Activated CD8-positive, alpha-beta memory T cell treated with anti-CD3 and anti-CD28 coated beads, Interleukin-2, amount 10 ng/mL, durations not matched to agents 7 days and 5 days (primary cell): ENCODE data around the gene COMMD10. TPM values are rescaled to one million over a fixed set of nuclear protein-coding genes. Genes with fewer than 3 reads are reported as not detected.
"Not testable (repeated sequence)": the region's sequence is repeated elsewhere in the genome, so short reads cannot be mapped to it uniquely, and the experiment has no call there.

ENCODE experiments used
- ATAC-seq: fragments of 150-1000 bp; cut with Tn5 transposase; one replicate; pipeline ENCODE4 v1.10.0; 2021; ENCODE audit warnings: moderate library complexity
- CTCF ChIA-PET: fragments of 350-600 bp; sonication (Branson Sonifier 250); formaldehyde crosslinking; loops from one replicate; lab custom pipeline; 2021; ENCODE audit warnings: antibody characterized with exemption; lab: Charles Lee
- DNase-seq: peaks from one replicate; pipeline ENCODE4 v3.0.0-alpha.2; 2020
- H3K27ac Mint-ChIP-seq: one replicate; pipeline ENCODE4 v1.8.0; 2021; ENCODE audit warnings: mild to moderate bottlenecking, mixed read lengths
- H3K27me3 Mint-ChIP-seq: one replicate; pipeline ENCODE4 v1.8.0; 2021; ENCODE audit warnings: mixed read lengths
- H3K36me3 Mint-ChIP-seq: one replicate; pipeline ENCODE4 v1.8.0; 2021; ENCODE audit warnings: mild to moderate bottlenecking, mixed read lengths
- H3K4me1 Mint-ChIP-seq: one replicate; pipeline ENCODE4 v1.8.0; 2021; ENCODE audit warnings: mixed read lengths
- H3K4me3 Mint-ChIP-seq: one replicate; pipeline ENCODE4 v1.8.0; 2021; ENCODE audit warnings: mild to moderate bottlenecking, moderate library complexity, mixed read lengths
- H3K9me3 Mint-ChIP-seq: one replicate; pipeline ENCODE4 v1.8.0; 2022; ENCODE audit warnings: low read depth, mixed read lengths
- total RNA-seq, 2 experiments: library from RNA; stranded (reverse); gene quantifications; one replicate each; pipeline ENCODE4 v1.2.3, GENCODE V29; 2021

COMMD10 gene
- total RNA-seq, 2 experiments from 2014 or later, result 18.3 to 25.3 TPM

GRCh38 chr5:116071211-116071610 lies 13.6 kb upstream of the COMMD10 start:
- Mint-ChIP-seq H3K4me1 (peaks cover 13% of the 10 kb centered on the region), H3K36me3 (peaks cover under 1% of the 10 kb centered on the region), H3K27me3 (peaks cover 32% of the 10 kb centered on the region), H3K27ac (no peak overlapping the region), H3K9me3 (no peaks in the 10 kb centered on the region), H3K4me3 (no peak overlapping the region)
- CTCF ChIA-PET, result no interaction called here
- DNase-seq (no peak), ATAC-seq (no peak)

- H3K36me3 Mint-ChIP-seq, result peaks cover 2% of the 10 kb centered on the region
- H3K4me3 Mint-ChIP-seq, result no peak overlapping the region
- CTCF ChIA-PET, result no interaction called here
- H3K27me3 Mint-ChIP-seq, result peaks cover 19% of the 10 kb centered on the region
- DNase-seq, result no peak
- ATAC-seq, result no peak
- peaks cover 20% of the 10 kb centered on the region for H3K4me1 Mint-ChIP-seq
- H3K9me3 Mint-ChIP-seq, result no peaks in the 10 kb centered on the region
- peak overlapping the region; percentile 53 for H3K27ac Mint-ChIP-seq
Measured at GRCh38 chr5:116075191-116075831, 9.5 kb upstream of the COMMD10 start.

GRCh38 chr5:116076496-116076895 lies 8.3 kb upstream of the COMMD10 start:
- peaks cover 20% of the 10 kb centered on the region for H3K4me1 Mint-ChIP-seq
- peaks cover 19% of the 10 kb centered on the region for H3K27me3 Mint-ChIP-seq
- no peak overlapping the region for H3K4me3 Mint-ChIP-seq
- H3K9me3 Mint-ChIP-seq, result no peaks in the 10 kb centered on the region
- ATAC-seq (no peak), DNase-seq (no peak)
- peaks cover 3% of the 10 kb centered on the region for H3K36me3 Mint-ChIP-seq
- CTCF ChIA-PET, result interaction anchor here (0.9 to 1.3 kb wide), 2 partner anchors 8 to 442 kb away, joined by 3 to 6 read pairs; no protein-coding TSS in a partner anchor
- no peak overlapping the region for H3K27ac Mint-ChIP-seq

- Mint-ChIP-seq H3K27me3 (peaks cover 10% of the 10 kb centered on the region), H3K27ac (no peak overlapping the region), H3K4me3 (no peak overlapping the region), H3K9me3 (no peaks in the 10 kb centered on the region), H3K4me1 (peaks cover 29% of the 10 kb centered on the region), H3K36me3 (peaks cover 8% of the 10 kb centered on the region)
- DNase-seq (no peak), ATAC-seq (no peak)
- CTCF ChIA-PET, result interaction anchor here (1.6 kb wide), 1 partner anchor 9 kb away, joined by 5 read pairs; no protein-coding TSS in a partner anchor
Measured at GRCh38 chr5:116078199-116078598, 6.6 kb upstream of the COMMD10 start.

GRCh38 chr5:116084287-116084691 lies 536 bp upstream of the COMMD10 start:
- peak overlapping the region; percentile 87 for H3K4me3 Mint-ChIP-seq
- CTCF ChIA-PET, result interaction anchor here (1.2 kb wide), 1 partner anchor 241 kb away, joined by 4 read pairs; no protein-coding TSS in a partner anchor
- peaks cover 23% of the 10 kb centered on the region for H3K36me3 Mint-ChIP-seq
- ATAC-seq (peak; percentile 48), DNase-seq (peak; percentile 63)
- H3K27me3 Mint-ChIP-seq, result no peaks in the 10 kb centered on the region
- peak overlapping the region; percentile 95 for H3K27ac Mint-ChIP-seq
- H3K4me1 Mint-ChIP-seq, result peaks cover 36% of the 10 kb centered on the region
- no peaks in the 10 kb centered on the region for H3K9me3 Mint-ChIP-seq

- H3K9me3 Mint-ChIP-seq, H3K27ac Mint-ChIP-seq, DNase-seq, H3K27me3 Mint-ChIP-seq, CTCF ChIA-PET, ATAC-seq: not testable (repeated sequence)
- H3K4me3 Mint-ChIP-seq, result peak overlapping the region; percentile 43
- H3K36me3 Mint-ChIP-seq, result peaks cover 27% of the 10 kb centered on the region
- peaks cover 36% of the 10 kb centered on the region for H3K4me1 Mint-ChIP-seq
Measured at GRCh38 chr5:116086309-116086708, 1.5 kb downstream of the COMMD10 start.

- H3K4me1 Mint-ChIP-seq, result peaks cover 29% of the 10 kb centered on the region
- CTCF ChIA-PET, result no interaction called here
Measured at GRCh38 chr5:116088062-116088461, 3.2 kb downstream of the COMMD10 start.

GRCh38 chr5:116090302-116090701 lies 5.5 kb downstream of the COMMD10 start:
- H3K27ac Mint-ChIP-seq, result no peak overlapping the region
- peaks cover 40% of the 10 kb centered on the region for H3K36me3 Mint-ChIP-seq
- H3K4me3 Mint-ChIP-seq, result no peak overlapping the region
- CTCF ChIA-PET, result no interaction called here
- H3K4me1 Mint-ChIP-seq, result peaks cover 18% of the 10 kb centered on the region
- DNase-seq, result no peak
- no peak for ATAC-seq
- H3K27me3 Mint-ChIP-seq, result no peaks in the 10 kb centered on the region
- H3K9me3 Mint-ChIP-seq, result no peaks in the 10 kb centered on the region

More at GRCh38 chr5:116088062-116088461, 3.2 kb downstream of the COMMD10 start:
- DNase-seq, result no peak
- Mint-ChIP-seq H3K27me3 (no peaks in the 10 kb centered on the region), H3K4me3 (no peak overlapping the region), H3K27ac (no peak overlapping the region), H3K9me3 (no peaks in the 10 kb centered on the region), H3K36me3 (peaks cover 31% of the 10 kb centered on the region)
- ATAC-seq, result no peak

GRCh38 chr5:116091416-116091815 lies 6.6 kb downstream of the COMMD10 start:
- no peaks in the 10 kb centered on the region for H3K9me3 Mint-ChIP-seq
- H3K27me3 Mint-ChIP-seq, result no peaks in the 10 kb centered on the region
- CTCF ChIA-PET, result no interaction called here
- H3K27ac Mint-ChIP-seq, result no peak overlapping the region
- DNase-seq, result no peak
- ATAC-seq, result no peak
- H3K4me1 Mint-ChIP-seq, result peaks cover 10% of the 10 kb centered on the region
- no peak overlapping the region for H3K4me3 Mint-ChIP-seq
- peaks cover 37% of the 10 kb centered on the region for H3K36me3 Mint-ChIP-seq

GRCh38 chr5:116097301-116097700 lies 12.5 kb downstream of the COMMD10 start:
- H3K4me1 Mint-ChIP-seq, result no peaks in the 10 kb centered on the region
- DNase-seq (no peak), ATAC-seq (no peak)
- no peaks in the 10 kb centered on the region for H3K9me3 Mint-ChIP-seq
- no peak overlapping the region for H3K4me3 Mint-ChIP-seq
- H3K27ac Mint-ChIP-seq, result no peak overlapping the region
- CTCF ChIA-PET, result no interaction called here
- H3K36me3 Mint-ChIP-seq, result peaks cover 40% of the 10 kb centered on the region
- H3K27me3 Mint-ChIP-seq, result no peaks in the 10 kb centered on the region

GRCh38 chr5:116098998-116099397 lies 14.2 kb downstream of the COMMD10 start:
- CTCF ChIA-PET, result no interaction called here
- Mint-ChIP-seq H3K4me1 (no peaks in the 10 kb centered on the region), H3K36me3 (peaks cover 38% of the 10 kb centered on the region), H3K27ac (no peak overlapping the region), H3K9me3 (no peaks in the 10 kb centered on the region), H3K27me3 (no peaks in the 10 kb centered on the region), H3K4me3 (no peak overlapping the region)
- ATAC-seq (no peak), DNase-seq (no peak)

GRCh38 chr5:116104941-116105340 lies 20.1 kb downstream of the COMMD10 start:
- H3K4me3 Mint-ChIP-seq, H3K9me3 Mint-ChIP-seq, CTCF ChIA-PET, DNase-seq, H3K27ac Mint-ChIP-seq, H3K27me3 Mint-ChIP-seq, ATAC-seq, H3K4me1 Mint-ChIP-seq: not testable (repeated sequence)
- peaks cover 51% of the 10 kb centered on the region for H3K36me3 Mint-ChIP-seq

- Mint-ChIP-seq H3K4me1 (peaks cover 5% of the 10 kb centered on the region), H3K27me3 (no peaks in the 10 kb centered on the region), H3K27ac (no peak overlapping the region), H3K36me3 (peaks cover 43% of the 10 kb centered on the region), H3K9me3 (peaks cover 19% of the 10 kb centered on the region), H3K4me3 (no peak overlapping the region)
- no peak for ATAC-seq
- no peak for DNase-seq
- CTCF ChIA-PET, result no interaction called here
Measured at GRCh38 chr5:116115163-116115562, 30.3 kb downstream of the COMMD10 start.

- CTCF ChIA-PET, result no interaction called here
- no peak for ATAC-seq
- H3K27ac Mint-ChIP-seq, result no peak overlapping the region
- peaks cover 6% of the 10 kb centered on the region for H3K36me3 Mint-ChIP-seq
- peaks cover 6% of the 10 kb centered on the region for H3K4me1 Mint-ChIP-seq
- H3K4me3 Mint-ChIP-seq, result no peak overlapping the region
- no peaks in the 10 kb centered on the region for H3K27me3 Mint-ChIP-seq
- DNase-seq, result no peak
- peaks cover 3% of the 10 kb centered on the region for H3K9me3 Mint-ChIP-seq
Measured at GRCh38 chr5:116130471-116130870, 45.6 kb downstream of the COMMD10 start.
